ENCODE results near the gene AMBRA1. TPM values are rescaled to one million over a fixed set of nuclear protein-coding genes. Genes with fewer than 3 reads are reported as not detected.

AMBRA1 gene
- total and polyA plus RNA-seq, 2 of the 8 experiments (the other 6 are each of a cell fraction or from before 2014, with no cell fraction given), result 14.2 to 37.4 TPM

DNA sequence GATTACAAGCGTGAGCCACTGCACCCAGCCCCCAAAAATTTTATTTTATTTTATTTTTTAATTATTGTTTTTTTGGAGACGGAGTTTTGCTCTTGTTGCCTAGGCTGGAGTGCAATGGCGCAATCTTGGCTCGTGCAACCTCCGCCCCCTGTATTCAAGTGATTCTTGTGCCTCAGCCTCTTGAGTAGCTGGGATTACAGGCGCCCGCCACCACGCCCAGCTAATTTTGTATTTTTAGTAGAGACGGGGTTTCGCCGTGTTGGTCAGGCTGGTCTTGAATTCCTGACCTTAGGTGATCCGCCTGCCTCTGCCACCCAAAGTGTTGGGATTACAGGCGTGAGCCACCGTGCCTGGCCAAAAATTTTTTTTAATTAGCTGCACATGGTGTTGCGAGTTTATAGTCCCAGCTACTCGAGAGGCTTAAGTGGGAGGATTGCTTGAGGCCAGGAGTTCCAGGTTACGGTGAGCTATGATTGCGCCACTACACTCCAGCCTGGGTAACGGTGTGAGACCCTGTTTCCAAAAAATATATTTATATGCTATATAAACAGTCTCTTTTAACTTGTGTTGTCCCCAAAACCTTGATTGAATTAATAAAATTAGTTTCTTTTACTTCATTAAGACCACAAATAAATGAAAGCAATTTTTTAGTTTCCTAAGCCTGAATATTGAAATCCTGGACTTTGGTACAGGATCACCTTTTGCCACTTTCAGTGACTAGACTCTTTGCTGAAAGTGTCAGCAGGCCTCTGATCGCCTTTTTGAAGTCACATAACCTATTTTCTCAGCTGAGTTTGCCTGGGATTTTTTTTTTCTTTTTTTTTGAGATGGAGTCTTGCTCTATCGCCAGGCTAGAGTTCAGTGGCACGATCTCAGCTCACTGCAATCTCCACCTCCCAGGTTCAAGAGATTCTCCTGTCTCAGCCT, 39.7 kb upstream of the AMBRA1 start:
- ChIA-PET CTCF (ENCODE audit: partially characterized antibody) (interaction anchor here (0.6 to 1.4 kb wide), 5 partner anchors 8 to 39 kb away, joined by 3 to 4 read pairs (median 4); no protein-coding TSS in a partner anchor), POLR2A (ENCODE audit: partially characterized antibody) (interaction anchor here (1.5 kb wide), 1 partner anchor 15 kb away, joined by 3 read pairs; no protein-coding TSS in a partner anchor)
- Histone ChIP-seq H4K5ac (ENCODE audit: insufficient read length, low read depth, low read length) (no peak overlapping the region), H4K91ac (replicated peaks; ENCODE audit: insufficient read length, low read length) (no peak overlapping the region), H3K4me3 (ENCODE audit: extremely low read depth in 1 of 4, insufficient read depth in 2 of 4, low read depth in 3 of 4, low read length in 4 of 4) (no peak overlapping the region), H3K79me1 (ENCODE audit: low read depth, low read length) (0 out of 2 replicates have a peak, but pooled peaks cover 2% of the 10 kb centered on the region), H2BK15ac (ENCODE audit: low read length) (no peak overlapping the region), H4K20me1 (replicated peaks in 1 of 2; ENCODE audit: control insufficient read depth in 1 of 2, insufficient read depth in 2 of 2, low read length in 2 of 2) (peaks cover 0 to 3% of the 10 kb centered on the region in 2 experiments), H2BK5ac (ENCODE audit: low read depth, low read length) (no peak overlapping the region), H3K4ac (replicated peaks; ENCODE audit: insufficient read length, low read depth, low read length) (no peak overlapping the region), H3K27ac (ENCODE audit: low read depth, low read length) (no peak overlapping the region), H2BK120ac (replicated peaks; ENCODE audit: low read depth, low read length) (no peak overlapping the region), H3K4me1 (replicated peaks in 1 of 4; ENCODE audit: control insufficient read depth in 3 of 4, insufficient read depth in 4 of 4, low read length in 3 of 4) (no peaks in the 10 kb centered on the region), H2AFZ (ENCODE audit: low read length) (no peak overlapping the region), H3K56ac (replicated peaks; ENCODE audit: insufficient read length, low read depth, low read length) (no peak overlapping the region), H4K8ac (ENCODE audit: extremely low read depth, insufficient read depth, low read length) (no peak overlapping the region), H3K79me2 (ENCODE audit: control insufficient read depth in 1 of 2, insufficient read depth in 2 of 2, low read length in 2 of 2) (no peaks in the 10 kb centered on the region; a peak in 1 of 4 replicates), H3K4me2 (ENCODE audit: insufficient read depth in 1 of 2, low read depth in 2 of 2, low read length in 2 of 2) (no peak overlapping the region), H3K23me2 (ENCODE audit: low read depth, low read length) (no peaks in the 10 kb centered on the region), H3K27me3 (replicated peaks in 1 of 4; ENCODE audit: control insufficient read depth in 3 of 4, extremely low read depth in 1 of 4, insufficient read depth in 3 of 4, low read length in 3 of 4) (no peaks in the 10 kb centered on the region), H3K18ac (ENCODE audit: extremely low read depth, low read length) (no peak overlapping the region), H3K14ac (ENCODE audit: insufficient read length) (no peak overlapping the region), H3K36me3 (ENCODE audit: control insufficient read depth in 2 of 4, insufficient read depth in 4 of 4, low read length in 3 of 4) (peaks cover 0 to 11% (median 5%) of the 10 kb centered on the region in 4 experiments; a peak in 2 of 8 replicates), H3K9me3 (ENCODE audit: insufficient read depth in 2 of 2, low read depth in 1 of 2, low read length in 1 of 2) (no peaks in the 10 kb centered on the region), H3K9ac (replicated peaks in 1 of 4; ENCODE audit: extremely low read depth in 1 of 4, low read depth in 3 of 4, low read length in 3 of 4) (no peak overlapping the region), H3K23ac (ENCODE audit: insufficient read length) (no peak overlapping the region), H2BK20ac (ENCODE audit: low read length) (no peak overlapping the region), H2BK12ac (ENCODE audit: low read depth, low read length) (no peak overlapping the region), H2AK5ac (ENCODE audit: low read depth, low read length) (no peak overlapping the region)
- DNase-seq (ENCODE audit: low read depth in 1 of 2, low spot score in 2 of 2), result no peak
- no peak for FAIRE-seq
- 92% methylated on average over 22 of the region's 22 CpGs; no CpG with 5 or more reads in 1 of the 2 experiments for WGBS, 2 experiments (ENCODE audit: extremely low coverage in 1 of 2, insufficient coverage in 1 of 2, insufficient read length in 1 of 2, insufficient replicate concordance in 2 of 2, low coverage in 1 of 2, low lambda C conversion rate in 2 of 2, missing lambda C conversion rate in 1 of 2)
- no peak for TF ChIP-seq CREB1 (IDR thresholded peaks at IDR 0.05)
- TF ChIP-seq, protein P1, sequence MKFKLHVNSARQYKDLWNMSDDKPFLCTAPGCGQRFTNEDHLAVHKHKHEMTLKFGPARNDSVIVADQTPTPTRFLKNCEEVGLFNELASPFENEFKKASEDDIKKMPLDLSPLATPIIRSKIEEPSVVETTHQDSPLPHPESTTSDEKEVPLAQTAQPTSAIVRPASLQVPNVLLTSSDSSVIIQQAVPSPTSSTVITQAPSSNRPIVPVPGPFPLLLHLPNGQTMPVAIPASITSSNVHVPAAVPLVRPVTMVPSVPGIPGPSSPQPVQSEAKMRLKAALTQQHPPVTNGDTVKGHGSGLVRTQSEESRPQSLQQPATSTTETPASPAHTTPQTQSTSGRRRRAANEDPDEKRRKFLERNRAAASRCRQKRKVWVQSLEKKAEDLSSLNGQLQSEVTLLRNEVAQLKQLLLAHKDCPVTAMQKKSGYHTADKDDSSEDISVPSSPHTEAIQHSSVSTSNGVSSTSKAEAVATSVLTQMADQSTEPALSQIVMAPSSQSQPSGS (IDR thresholded peaks at IDR 0.05; ENCODE audit: low read length), result no peak
- TF ChIP-seq NANOG (IDR thresholded peaks at IDR 0.05; ENCODE audit: insufficient read depth, low read depth, low read length, poor library complexity, severe bottlenecking), result no peak
- no peak for TF ChIP-seq TAF7 (optimal IDR thresholded peaks at IDR 0.05; ENCODE audit: borderline replicate concordance, low read depth, low read length)
- TF ChIP-seq KDM4A (IDR thresholded peaks at IDR 0.05; ENCODE audit: low read depth, low read length, severe bottlenecking), result no peak
- TF ChIP-seq SRF (IDR thresholded peaks at IDR 0.05; ENCODE audit: low read depth, low read length), result no peak
- TF ChIP-seq CTBP2 (IDR thresholded peaks at IDR 0.05; ENCODE audit: borderline replicate concordance, insufficient read depth, insufficient read length, low read length), result no peak
- TF ChIP-seq EZH2 (IDR thresholded peaks at IDR 0.05; ENCODE audit: low read depth, low read length, severe bottlenecking), result no peak

Data from H1 (cell line).